NCI-H460 (cell line): Measurements from ENCODE around the gene DCDC1. TPM values are rescaled to one million over a fixed set of nuclear protein-coding genes. Genes with fewer than 3 reads are reported as not detected.

ENCODE experiments used
- DNase-seq: peaks from one replicate; pipeline ENCODE4 v3.0.0-alpha.2; 2016; ENCODE audit warnings: low read depth; ENCODE audit errors: extremely low read depth
- total RNA-seq: library from RNA; depleted of rRNA; stranded (reverse); fragments of >200 nt; shearing (Covaris generic); gene quantifications from 2 replicates; pipeline ENCODE4 v1.2.3, GENCODE V29; 2014

The DCDC1 gene
- total RNA-seq, 1 experiment from 2014 or later: 0.05 TPM

DNA sequence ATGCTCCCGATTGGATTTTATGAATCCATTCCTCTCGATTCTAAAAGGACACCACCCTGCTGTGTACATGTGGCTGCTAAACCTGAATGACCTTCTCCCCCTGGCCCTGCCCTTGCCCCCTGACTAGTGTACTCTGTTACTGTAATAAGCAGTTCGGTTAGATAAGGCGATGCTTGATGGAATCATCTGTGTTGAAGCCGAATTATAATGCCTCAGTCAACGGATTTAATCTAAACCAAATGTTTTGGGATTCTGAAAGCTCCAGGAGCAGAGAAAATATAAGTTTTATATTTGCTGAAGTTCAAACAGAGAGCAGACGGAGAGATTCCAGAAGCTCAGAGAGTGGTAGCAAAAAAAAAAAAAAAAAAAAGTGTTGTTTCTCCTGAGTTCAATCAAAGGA lies 508.0 kb downstream of the DCDC1 start:
- DNase-seq: no peak

DNA sequence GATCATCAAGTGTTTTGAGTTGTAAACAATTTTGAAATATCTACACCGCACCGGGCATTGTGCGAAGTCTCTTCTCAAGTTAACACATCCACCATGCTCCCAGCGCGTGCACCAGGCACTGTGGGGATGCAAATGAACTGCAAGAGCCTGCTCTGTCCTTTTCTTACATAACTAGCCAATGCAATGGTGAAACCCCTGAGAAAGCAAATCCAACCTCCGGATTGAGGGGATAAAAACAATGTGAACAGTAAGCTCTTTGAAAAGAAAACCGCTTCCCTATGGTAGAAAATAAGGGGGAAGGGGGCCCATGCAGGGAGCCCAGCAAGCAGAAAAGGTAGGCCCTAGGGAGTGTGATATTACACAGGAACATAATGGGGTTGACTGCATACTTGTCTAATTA lies 508.5 kb downstream of the DCDC1 start:
- no peak for DNase-seq

DNA sequence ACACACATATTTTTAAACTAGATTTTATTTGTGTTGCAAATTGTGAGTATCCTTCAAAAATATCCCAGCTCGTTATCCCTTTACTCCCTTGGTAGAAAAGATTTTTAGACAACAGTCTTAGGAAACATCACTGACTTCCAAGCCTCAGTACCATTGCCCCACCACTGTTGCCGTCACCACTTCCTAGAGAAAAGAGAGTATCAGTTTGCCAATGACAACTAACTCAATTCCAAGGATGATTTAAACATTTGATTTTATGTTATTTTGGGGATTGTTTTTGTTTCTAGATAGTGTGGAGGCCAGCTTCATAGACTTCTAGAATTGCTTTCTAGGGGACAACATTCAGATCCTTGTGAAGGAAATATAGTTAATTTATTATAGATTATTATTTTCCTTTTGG lies 509.4 kb downstream of the DCDC1 start:
- no peak for DNase-seq

DNA sequence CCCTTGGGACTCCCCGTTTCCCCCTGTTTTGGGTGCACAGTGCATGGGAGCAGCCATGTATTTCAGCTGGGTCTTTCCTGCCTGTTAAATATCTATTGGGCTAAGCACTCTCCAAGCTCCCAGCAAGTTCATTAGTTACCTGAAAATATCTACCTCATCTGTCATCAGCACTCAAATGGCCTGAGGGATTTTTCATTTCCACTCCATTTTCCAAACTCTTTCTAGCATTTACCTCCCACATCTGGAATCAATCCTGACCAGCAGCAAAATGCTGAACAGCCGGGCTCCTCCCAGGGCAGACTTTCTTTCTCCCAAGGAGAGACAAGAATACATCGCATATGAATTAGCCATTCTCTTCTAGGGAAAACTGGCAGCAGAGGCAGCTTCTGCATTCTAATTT lies 509.9 kb downstream of the DCDC1 start:
- DNase-seq: no peak

DNA sequence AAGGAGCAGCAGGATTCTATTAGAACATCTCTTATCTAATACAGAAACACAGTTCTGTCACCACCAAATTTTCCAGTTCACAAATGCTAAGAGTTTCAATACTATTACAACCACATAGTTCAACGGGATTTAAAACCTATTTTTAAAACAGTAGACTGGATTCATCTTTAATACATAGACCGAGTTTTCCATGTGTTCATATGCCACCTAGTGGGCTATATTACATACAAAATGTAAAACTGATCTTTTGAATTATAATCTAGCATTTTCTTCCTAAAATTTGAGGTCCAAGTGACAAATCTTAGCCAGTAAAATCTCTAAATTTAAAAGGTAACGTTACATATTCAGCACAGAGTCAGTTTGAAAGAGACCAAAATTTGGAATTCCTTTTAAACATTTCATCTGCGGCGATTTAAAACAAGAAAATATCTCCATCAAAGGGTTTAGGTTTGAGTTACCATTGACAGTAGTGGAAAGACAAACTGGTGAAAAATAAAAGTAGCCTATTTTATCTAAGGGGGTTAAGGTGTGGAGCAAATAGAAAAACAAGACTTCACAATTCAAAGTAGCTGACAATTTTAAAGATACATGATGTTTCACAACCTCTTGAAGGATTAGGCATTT lies 514.0 kb downstream of the DCDC1 start:
- peak; percentile 5 for DNase-seq

DNA sequence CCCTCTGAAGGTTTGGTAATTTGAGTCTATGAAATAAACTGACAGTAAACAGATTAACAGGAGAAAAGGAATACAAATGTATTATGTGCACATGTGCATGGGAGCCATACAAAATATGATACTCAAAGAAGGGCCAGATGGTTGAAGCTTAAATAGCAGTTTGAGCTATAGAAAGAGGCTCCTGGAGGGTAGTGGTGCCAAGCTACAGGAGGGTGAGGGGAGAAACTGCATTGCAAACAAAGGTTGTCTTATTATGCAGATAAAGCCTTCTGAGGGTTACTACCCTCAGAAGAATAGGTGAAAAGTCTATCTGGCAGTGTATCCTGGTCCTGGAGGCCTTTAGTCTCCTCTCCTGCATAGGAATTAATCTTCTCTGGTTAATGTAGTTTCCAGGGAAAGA lies 516.1 kb downstream of the DCDC1 start:
- no peak for DNase-seq

DNA sequence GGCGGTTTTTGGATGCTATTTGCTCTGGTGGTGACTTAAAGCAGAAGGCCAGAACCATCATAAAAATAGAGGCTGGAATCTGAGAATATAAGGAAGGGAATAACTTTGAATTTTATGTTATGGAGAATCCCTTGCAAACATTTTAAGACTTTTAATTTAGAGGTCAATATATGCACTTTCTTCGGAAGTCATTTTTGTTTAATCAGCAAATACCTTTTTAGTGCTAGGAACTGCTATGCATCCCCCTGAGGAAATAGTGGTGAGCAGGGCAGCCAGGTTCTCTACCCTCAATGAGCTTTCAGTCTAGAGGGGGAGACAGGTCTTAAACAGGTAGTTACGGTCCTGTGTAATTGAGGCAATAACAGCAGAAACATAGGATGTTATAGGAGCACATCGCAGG lies 516.9 kb downstream of the DCDC1 start:
- DNase-seq: no peak

DNA sequence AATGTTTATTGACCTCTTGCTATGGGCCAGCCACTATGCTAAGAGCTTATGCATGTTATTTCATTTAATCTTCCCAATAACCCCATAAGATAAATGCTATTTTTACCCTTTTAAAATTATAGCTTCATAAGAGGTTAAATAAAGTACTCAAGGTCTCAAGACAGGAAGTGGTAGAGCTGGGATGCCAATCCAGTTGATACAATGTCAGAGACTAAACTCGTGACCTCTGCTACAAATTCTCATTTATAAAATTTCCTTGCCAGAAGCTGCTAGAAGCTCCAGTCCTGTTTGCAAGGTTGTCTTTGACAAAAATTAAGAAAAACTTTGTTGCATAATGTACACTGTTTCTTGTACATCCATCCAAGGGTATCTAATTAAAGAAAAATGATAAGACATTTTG lies 517.4 kb downstream of the DCDC1 start:
- DNase-seq: no peak

DNA sequence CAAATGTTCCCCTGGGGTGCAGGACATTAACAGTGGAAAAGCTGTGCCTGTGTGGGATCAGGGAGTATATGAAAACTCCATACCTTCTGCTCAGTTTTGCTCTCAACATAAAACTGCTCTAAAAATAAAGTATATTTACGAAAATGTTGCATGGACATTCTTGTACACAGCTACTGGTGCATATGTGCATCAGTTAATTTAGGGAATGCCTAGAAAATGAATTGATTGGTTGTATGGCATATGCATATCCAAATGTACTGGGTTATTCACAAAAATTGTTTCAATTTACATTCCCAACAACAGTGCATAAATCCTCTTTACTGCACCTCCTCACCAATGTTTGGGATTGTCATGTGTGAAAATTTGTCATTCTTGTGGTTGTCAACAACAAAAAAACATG lies 532.3 kb downstream of the DCDC1 start:
- DNase-seq: no peak

DNA sequence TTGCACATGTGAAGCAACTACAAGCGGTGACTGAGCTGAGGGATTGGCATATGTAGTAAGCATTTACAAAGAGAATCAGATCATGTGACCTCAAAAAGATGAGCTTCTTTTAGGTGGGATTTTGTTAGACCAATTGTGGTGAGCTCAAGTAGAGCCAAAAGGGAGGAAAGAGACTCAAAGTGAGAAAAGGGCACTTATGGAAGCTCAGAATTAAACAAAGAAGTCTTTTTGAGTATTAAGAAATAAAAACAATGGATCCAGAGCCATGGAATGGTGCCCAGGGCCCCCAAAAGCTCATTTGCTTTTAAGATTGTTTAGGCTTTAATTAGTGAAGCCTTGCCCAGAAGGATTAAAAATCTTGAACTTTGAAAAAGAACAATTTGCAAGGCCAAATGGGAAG lies 536.7 kb downstream of the DCDC1 start:
- no peak for DNase-seq

DNA sequence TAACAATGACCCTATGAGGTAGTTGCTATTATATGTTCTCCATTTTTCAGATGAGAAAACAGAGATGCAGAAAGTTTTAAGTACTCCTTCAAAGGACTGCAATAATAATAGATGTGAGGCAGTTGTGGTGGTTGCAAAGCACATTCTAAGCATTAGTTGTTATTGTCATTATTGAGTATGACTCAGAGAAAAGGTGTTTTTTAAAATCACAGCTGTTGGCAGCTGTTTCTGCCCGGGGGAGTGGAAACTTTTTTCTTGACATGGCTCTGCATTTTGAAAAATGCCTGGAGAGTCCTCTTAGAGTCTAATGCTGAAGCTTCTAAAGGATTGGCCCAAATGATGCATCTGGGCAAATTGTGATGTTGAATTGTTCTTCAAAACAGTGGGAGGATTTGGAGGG lies 538.9 kb downstream of the DCDC1 start:
- DNase-seq: no peak

DNA sequence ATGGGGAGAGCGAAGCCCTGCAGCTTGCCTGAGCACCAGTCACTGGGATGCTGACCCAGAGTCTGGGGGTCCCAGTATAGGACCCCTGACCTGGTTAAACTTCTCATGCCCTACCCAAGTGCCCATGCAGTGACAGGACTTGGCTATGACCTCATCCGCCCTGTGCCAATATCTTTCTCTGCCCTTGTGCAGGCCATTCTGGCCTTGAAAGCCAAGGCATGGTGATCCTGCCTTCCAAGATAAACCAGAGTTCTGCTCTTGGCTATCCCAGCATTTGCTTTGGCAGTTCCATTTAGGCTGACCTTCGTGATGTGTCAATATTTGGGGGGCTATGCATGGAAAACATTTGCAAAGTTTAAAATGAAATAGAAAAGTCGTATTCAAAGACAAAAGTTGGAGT lies 542.6 kb downstream of the DCDC1 start:
- DNase-seq: no peak

DNA sequence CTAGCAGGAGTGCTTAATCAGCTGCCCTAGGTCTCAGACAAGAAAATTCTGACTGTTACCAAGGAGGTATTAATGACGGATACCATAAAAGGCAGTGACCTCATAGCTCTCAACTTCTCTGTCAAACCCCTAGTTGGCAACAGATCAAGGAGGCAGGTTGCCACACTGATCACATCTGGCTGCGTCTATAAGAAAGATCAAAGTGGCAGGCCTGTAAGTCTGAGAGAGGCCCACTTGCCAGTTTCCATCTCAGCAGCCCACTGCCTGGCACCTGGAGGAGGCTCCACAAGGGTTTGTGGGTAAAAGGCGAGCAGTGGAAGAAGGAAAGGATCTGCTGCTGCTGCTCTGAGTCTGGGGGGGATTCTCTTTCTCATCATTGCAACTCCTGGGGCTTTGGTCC lies 543.8 kb downstream of the DCDC1 start:
- no peak for DNase-seq

DNA sequence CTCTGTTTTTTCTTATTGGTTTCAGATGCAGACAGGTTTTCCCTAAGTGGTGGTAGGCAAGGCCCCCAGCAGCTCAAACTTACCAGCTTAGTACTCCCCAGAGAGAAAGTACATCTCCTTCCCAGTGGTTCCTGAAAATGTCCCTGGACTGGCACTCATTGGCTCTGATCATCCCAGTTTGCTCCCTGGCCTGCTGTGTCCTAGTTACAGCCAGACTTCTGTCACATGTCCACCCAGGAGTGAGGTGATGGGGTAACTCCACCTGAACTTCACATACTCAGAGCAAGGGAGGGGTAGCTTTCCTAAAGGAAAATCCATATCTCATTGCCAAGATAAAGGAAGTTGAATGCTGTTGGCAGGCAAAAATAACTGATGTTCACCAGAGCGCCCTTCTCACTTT lies 546.4 kb downstream of the DCDC1 start:
- DNase-seq: no peak

DNA sequence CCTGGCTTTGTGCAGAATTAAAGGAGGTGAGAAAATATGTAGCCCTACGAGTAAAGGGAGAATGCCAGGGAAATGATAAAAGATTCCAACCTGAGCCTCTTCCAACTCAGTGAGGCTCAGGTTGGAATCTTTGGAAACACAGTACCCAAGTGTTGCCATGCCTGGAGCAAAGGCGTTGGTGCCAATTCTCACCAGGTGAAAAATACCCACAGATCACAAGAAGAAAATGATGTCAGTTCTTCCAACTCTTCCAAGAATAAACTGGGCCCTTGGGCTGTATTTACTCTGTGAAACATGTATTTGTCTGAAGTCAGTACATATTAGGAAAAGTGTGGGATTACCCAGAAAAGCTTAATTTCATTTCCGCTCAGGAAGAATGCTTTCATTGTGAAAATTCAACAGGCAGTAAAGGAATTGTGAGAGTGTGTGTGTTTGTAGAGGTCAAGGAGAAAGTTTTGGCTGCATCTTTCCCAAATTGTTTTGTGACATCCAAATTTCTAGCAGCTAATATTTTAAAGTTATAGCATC lies 548.0 kb downstream of the DCDC1 start:
- DNase-seq: no peak

DNA sequence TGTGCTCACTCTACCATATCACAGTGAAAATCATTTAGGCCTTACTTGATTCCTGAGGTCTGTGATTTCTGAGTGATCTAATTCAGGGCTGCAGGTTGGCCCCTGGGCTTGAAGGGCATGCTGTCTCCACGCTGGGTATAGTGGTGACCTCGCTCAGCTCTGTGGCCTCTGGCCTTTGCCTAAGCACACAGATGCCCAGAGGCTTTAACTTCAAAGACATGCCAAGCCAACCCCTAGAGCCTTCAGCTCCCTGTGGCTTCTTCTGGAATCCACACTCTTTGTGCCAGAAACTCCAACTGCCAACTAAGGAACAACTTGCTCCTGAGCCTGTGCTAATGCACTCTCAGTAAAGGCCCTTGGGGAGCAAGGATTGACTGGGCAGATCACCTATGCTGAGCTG lies 550.8 kb downstream of the DCDC1 start:
- DNase-seq: no peak

DNA sequence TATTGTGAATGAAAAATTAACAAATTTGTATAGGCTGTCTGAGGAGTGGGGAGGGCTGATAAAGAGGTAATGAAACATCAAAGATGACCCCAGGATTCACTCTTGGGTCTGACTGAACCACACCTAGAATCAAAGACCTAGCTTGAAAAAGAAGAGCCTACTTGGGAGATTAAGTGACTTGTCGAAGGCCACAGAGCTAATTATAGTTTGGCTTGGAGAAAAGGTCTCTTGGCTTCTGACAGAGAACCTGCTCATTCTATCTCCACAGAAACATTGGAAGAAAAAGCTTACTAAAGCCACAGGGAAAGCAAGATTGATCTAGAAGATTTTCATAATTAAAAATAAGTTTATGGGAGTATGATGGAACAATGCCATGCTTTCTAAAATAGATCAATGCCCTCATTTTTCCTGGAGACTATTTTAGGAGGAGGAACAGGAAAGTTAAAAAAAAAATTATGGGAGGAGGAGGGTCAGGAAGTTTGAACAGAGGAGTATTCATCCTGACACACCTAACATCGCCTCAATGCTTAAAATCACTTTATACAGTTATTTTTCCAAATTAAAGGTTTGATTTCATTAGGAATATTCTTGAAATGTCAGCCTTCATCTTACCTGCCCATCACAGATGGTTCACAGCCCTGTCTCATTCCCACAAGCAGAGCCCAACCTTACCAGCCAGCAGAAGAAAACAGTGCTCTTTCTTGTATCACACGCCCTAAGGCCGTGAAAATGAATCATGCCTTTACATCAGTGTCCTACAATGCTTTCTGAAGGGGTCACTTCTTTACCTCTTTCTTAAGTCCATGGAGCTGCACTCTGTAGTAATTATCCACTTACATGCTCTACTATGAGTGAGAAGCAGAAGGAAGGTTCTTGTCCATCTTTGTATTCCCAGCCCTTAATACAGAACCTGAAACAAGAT lies 552.3 kb downstream of the DCDC1 start:
- no peak for DNase-seq

DNA sequence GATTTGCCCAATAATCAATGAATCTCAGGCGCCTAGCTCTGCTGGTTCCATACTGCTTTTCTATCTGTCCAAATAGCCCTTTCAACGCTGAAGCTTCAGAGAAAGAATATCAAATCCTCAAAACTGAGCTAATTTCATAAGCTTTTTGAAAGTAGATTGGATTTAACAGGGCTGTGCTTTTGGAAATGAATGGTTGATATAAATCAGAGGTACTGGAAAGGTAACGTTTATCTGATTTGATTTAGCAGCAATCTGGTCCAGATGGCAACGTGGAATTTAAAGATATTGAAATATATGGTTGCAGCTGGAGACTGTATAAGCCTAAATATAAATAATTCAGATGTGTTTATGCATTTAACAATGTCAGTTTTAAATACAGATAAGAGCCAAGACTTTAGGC lies 553.9 kb downstream of the DCDC1 start:
- DNase-seq: no peak

DNA sequence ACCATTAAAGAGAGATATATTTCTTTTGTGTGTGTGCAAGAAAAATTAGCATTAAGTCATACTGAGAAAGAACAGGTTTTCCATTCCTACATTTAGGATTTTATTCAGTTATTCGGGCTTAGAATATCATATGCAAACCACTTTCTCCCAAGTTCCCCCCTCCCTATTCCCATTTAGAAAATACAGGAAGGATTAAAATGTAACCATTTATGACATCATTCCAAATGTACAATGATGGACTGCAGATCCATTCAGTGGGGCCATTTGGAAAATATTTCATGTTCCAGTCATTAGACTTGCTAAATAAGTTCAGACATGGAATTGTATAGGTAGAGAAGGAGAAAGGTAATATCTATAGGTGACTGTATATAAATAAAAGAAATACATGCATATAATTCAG lies 554.8 kb downstream of the DCDC1 start:
- DNase-seq: no peak
